Measurements from ENCODE around the gene ZNF625.

DNA sequence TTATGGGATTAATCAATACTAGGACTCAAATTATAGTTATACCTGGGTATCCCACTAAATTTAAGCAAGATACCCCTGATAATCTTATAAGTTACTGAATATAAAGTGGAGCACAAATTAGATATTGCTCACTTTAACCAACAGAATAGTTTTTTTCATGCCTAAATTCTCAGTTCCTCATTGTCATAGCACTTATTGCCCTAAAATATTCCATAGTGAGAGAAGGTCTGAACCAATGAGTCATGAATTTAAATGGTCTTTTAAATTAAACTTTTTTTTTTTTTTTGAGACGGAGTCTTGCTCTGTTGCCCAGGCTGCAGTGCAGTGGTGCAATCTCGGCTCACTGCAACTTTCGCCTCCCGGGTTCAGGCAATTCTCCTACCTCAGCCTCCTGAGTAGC is 48.8 kb upstream of the ZNF625 start:
- TF ChIP-seq, protein P1, sequence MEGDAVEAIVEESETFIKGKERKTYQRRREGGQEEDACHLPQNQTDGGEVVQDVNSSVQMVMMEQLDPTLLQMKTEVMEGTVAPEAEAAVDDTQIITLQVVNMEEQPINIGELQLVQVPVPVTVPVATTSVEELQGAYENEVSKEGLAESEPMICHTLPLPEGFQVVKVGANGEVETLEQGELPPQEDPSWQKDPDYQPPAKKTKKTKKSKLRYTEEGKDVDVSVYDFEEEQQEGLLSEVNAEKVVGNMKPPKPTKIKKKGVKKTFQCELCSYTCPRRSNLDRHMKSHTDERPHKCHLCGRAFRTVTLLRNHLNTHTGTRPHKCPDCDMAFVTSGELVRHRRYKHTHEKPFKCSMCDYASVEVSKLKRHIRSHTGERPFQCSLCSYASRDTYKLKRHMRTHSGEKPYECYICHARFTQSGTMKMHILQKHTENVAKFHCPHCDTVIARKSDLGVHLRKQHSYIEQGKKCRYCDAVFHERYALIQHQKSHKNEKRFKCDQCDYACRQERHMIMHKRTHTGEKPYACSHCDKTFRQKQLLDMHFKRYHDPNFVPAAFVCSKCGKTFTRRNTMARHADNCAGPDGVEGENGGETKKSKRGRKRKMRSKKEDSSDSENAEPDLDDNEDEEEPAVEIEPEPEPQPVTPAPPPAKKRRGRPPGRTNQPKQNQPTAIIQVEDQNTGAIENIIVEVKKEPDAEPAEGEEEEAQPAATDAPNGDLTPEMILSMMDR (IDR thresholded peaks at IDR 0.05): no peak
- TF ChIP-seq POLR2A (IDR thresholded peaks at IDR 0.05; ENCODE audit: low read depth) (no peak), EP300 (IDR thresholded peaks at IDR 0.05) (no peak), POLR2AphosphoS5 (IDR thresholded peaks at IDR 0.05) (no peak)
